Endometrial microvascular endothelial cells (primary cell): Measurements from ENCODE around the gene KCNE1. TPM values are rescaled to one million over a fixed set of nuclear protein-coding genes. Genes with fewer than 3 reads are reported as not detected.

Source experiments
- in situ Hi-C: cut with HindIII; loops from 2 replicates; pipeline ENCODE4 v1.10.0; 2017; ENCODE audit warnings: low sequenced_read_pairs, low pct_unique_long_range_greater_than_20kb; ENCODE audit errors: inconsistent ontology term
- total RNA-seq: library from RNA; depleted of rRNA; stranded (reverse); fragments of >200 nt; gene quantifications from one replicate; pipeline ENCODE4 v1.2.3, GENCODE V29; 2015; ENCODE audit errors: inconsistent ontology term

Gene KCNE1
- total RNA-seq, 1 donor from 2014 or later: not detected

- in situ Hi-C loops: no loop called here
Measured at GRCh38 chr21:34537838-34538237, 25.8 kb upstream of the KCNE1 start.

GRCh38 chr21:34536820-34537219 is 24.8 kb upstream of the KCNE1 start:
- in situ Hi-C loops: no loop called here

- in situ Hi-C loops: no loop called here
Measured at GRCh38 chr21:34536311-34536710, 24.3 kb upstream of the KCNE1 start.

GRCh38 chr21:34535886-34536285 is 23.9 kb upstream of the KCNE1 start:
- in situ Hi-C loops: no loop called here

- in situ Hi-C loops: no loop called here
Measured at GRCh38 chr21:34534522-34534921, 22.5 kb upstream of the KCNE1 start.

- in situ Hi-C loops: no loop called here
Measured at GRCh38 chr21:34533938-34534337, 21.9 kb upstream of the KCNE1 start.

- in situ Hi-C loops: no loop called here
Measured at GRCh38 chr21:34531399-34531798, 19.4 kb upstream of the KCNE1 start.

GRCh38 chr21:34530261-34530660 is 18.3 kb upstream of the KCNE1 start:
- in situ Hi-C loops: no loop called here

- in situ Hi-C loops: no loop called here
Measured at GRCh38 chr21:34528131-34528561, 16.1 kb upstream of the KCNE1 start.

- in situ Hi-C loops: no loop called here
Measured at GRCh38 chr21:34526618-34527290, 14.7 kb upstream of the KCNE1 start.

GRCh38 chr21:34526241-34526617 is 14.2 kb upstream of the KCNE1 start:
- in situ Hi-C loops: no loop called here

GRCh38 chr21:34524646-34525601 is 12.9 kb upstream of the KCNE1 start:
- in situ Hi-C loops: no loop called here

- in situ Hi-C loops: no loop called here
Measured at GRCh38 chr21:34523019-34523555, 11.1 kb upstream of the KCNE1 start.

GRCh38 chr21:34522284-34522683 is 10.3 kb upstream of the KCNE1 start:
- in situ Hi-C loops: no loop called here

GRCh38 chr21:34521561-34521960 is 9.6 kb upstream of the KCNE1 start:
- in situ Hi-C loops: no loop called here

GRCh38 chr21:34520764-34521508 is 8.9 kb upstream of the KCNE1 start:
- in situ Hi-C loops: no loop called here

- in situ Hi-C loops: no loop called here
Measured at GRCh38 chr21:34520281-34520680, 8.3 kb upstream of the KCNE1 start.

GRCh38 chr21:34519694-34520093 is 7.7 kb upstream of the KCNE1 start:
- in situ Hi-C loops: no loop called here

GRCh38 chr21:34519016-34519415 is 7.0 kb upstream of the KCNE1 start:
- in situ Hi-C loops: no loop called here
